ENCODE measurements around the gene ACOT11. TPM values are rescaled to one million over a fixed set of nuclear protein-coding genes. Genes with fewer than 3 reads are reported as not detected.
"Not testable (repeated sequence)": the region's sequence is repeated elsewhere in the genome, so short reads cannot be mapped to it uniquely, and the experiment has no call there.

Gene ACOT11
- total and polyA plus RNA-seq, 2 of the 4 experiments (the other 2 are of a cell fraction): 2.5 to 2.7 TPM

GRCh38 chr1:54635804-54636203 is 87.8 kb downstream of the ACOT11 start:
- H4K20me1 ChIP-seq (ENCODE audit: insufficient read depth, low read length); H3K9me1 ChIP-seq (ENCODE audit: insufficient read depth, low read length); H3K14ac ChIP-seq (replicated peaks; ENCODE audit: low read depth, low read length); H3K27ac ChIP-seq (ENCODE audit: insufficient read depth, low read length); H3K4ac ChIP-seq (ENCODE audit: low read depth, low read length); H2AFZ ChIP-seq (replicated peaks; ENCODE audit: low read length, poor library complexity); H3K56ac ChIP-seq (ENCODE audit: extremely low read depth, insufficient read depth, low read length); H2AK5ac ChIP-seq (ENCODE audit: low read depth, low read length); H3K36me3 ChIP-seq (ENCODE audit: control insufficient read depth, insufficient read depth, low read length); H3K23ac ChIP-seq (ENCODE audit: low read depth, low read length); DNase-seq; H4K8ac ChIP-seq (ENCODE audit: low read depth in 2 of 2, low read length in 2 of 2); H3K9me3 ChIP-seq (ENCODE audit: control insufficient read depth, insufficient read depth, low read length); H3K9ac ChIP-seq (ENCODE audit: low read depth, low read length); H3K18ac ChIP-seq (ENCODE audit: low read depth, low read length); H3K4me3 ChIP-seq (ENCODE audit: insufficient read depth, low read depth, low read length); H3K79me1 ChIP-seq (ENCODE audit: low read depth in 1 of 2, low read length in 2 of 2); H2BK5ac ChIP-seq (ENCODE audit: low read depth, low read length, poor library complexity, severe bottlenecking); BruUV-seq (replicated peaks); dilution Hi-C loops (cut with HindIII; ENCODE audit: low sequenced_read_pairs, unreplicated experiment); H4K5ac ChIP-seq (ENCODE audit: low read depth, low read length); in situ Hi-C loops (cut with MboI; ENCODE audit: low sequenced_read_pairs); H4K91ac ChIP-seq (ENCODE audit: insufficient read depth, low read depth, low read length); POLR2A ChIA-PET (ENCODE audit: unreplicated experiment); H3K4me1 ChIP-seq (ENCODE audit: control insufficient read depth, insufficient read depth, low read length); intact Hi-C loops (cut with micrococcal nuclease); H3K4me2 ChIP-seq (ENCODE audit: low read depth, low read length); ATAC-seq (ENCODE audit: low read depth); H2AK9ac ChIP-seq (replicated peaks; ENCODE audit: low read depth, low read length, poor library complexity); H2BK15ac ChIP-seq (ENCODE audit: low read depth, low read length); H2BK120ac ChIP-seq (ENCODE audit: low read depth, low read length); H2BK20ac ChIP-seq (ENCODE audit: low read depth, low read length): not testable (repeated sequence)
- CTCF ChIA-PET: interaction anchor here (1.1 kb wide), 1 partner anchor 758 kb away, joined by 3 read pairs; no protein-coding TSS in a partner anchor
- WGBS, 2 experiments (ENCODE audit: extremely low coverage in 2 of 2, insufficient read length in 1 of 2): no CpG with 5 or more reads among the region's 7 CpGs
- peaks cover 13% of the 10 kb centered on the region for H3K27me3 ChIP-seq (ENCODE audit: control insufficient read depth, insufficient read depth, low read length)

GRCh38 chr1:54636461-54637446 is 88.7 kb downstream of the ACOT11 start:
- H3K9ac ChIP-seq (ENCODE audit: low read depth, low read length); POLR2A ChIA-PET (ENCODE audit: unreplicated experiment); H3K9me3 ChIP-seq (ENCODE audit: control insufficient read depth, insufficient read depth, low read length); H3K79me1 ChIP-seq (ENCODE audit: low read depth in 1 of 2, low read length in 2 of 2); H4K8ac ChIP-seq (ENCODE audit: low read depth in 2 of 2, low read length in 2 of 2); DNase-seq; intact Hi-C loops (cut with micrococcal nuclease); H4K20me1 ChIP-seq (ENCODE audit: insufficient read depth, low read length); H3K14ac ChIP-seq (replicated peaks; ENCODE audit: low read depth, low read length); H3K56ac ChIP-seq (ENCODE audit: extremely low read depth, insufficient read depth, low read length); H3K23ac ChIP-seq (ENCODE audit: low read depth, low read length); H2AK5ac ChIP-seq (ENCODE audit: low read depth, low read length); H2BK5ac ChIP-seq (ENCODE audit: low read depth, low read length, poor library complexity, severe bottlenecking); H3K4ac ChIP-seq (ENCODE audit: low read depth, low read length); BruUV-seq (replicated peaks); H4K91ac ChIP-seq (ENCODE audit: insufficient read depth, low read depth, low read length); H3K36me3 ChIP-seq (ENCODE audit: control insufficient read depth, insufficient read depth, low read length); ATAC-seq (ENCODE audit: low read depth); H3K4me2 ChIP-seq (ENCODE audit: low read depth, low read length); in situ Hi-C loops (cut with MboI; ENCODE audit: low sequenced_read_pairs); H2AK9ac ChIP-seq (replicated peaks; ENCODE audit: low read depth, low read length, poor library complexity); CTCF ChIA-PET; H3K4me1 ChIP-seq (ENCODE audit: control insufficient read depth, insufficient read depth, low read length); H2BK20ac ChIP-seq (ENCODE audit: low read depth, low read length); H3K18ac ChIP-seq (ENCODE audit: low read depth, low read length); H4K5ac ChIP-seq (ENCODE audit: low read depth, low read length); H3K9me1 ChIP-seq (ENCODE audit: insufficient read depth, low read length); H2AFZ ChIP-seq (replicated peaks; ENCODE audit: low read length, poor library complexity); H2BK120ac ChIP-seq (ENCODE audit: low read depth, low read length); H3K4me3 ChIP-seq (ENCODE audit: insufficient read depth, low read depth, low read length); H3K27ac ChIP-seq (ENCODE audit: insufficient read depth, low read length); H2BK15ac ChIP-seq (ENCODE audit: low read depth, low read length); dilution Hi-C loops (cut with HindIII; ENCODE audit: low sequenced_read_pairs, unreplicated experiment): not testable (repeated sequence)
- WGBS, 2 experiments (ENCODE audit: extremely low coverage in 2 of 2, insufficient read length in 1 of 2): no CpG with 5 or more reads among the region's 14 CpGs
- peaks cover 15% of the 10 kb centered on the region for H3K27me3 ChIP-seq (ENCODE audit: control insufficient read depth, insufficient read depth, low read length)
